HPDE6-E6E7 (cell line): ENCODE results near the gene IGFBP6.
A peak's percentile ranks its signal among the peaks of the same experiment; 100 is the strongest.

ENCODE experiments used
- DNase-seq: peaks from one replicate; pipeline ENCODE4 v3.0.0; 2011; ENCODE audit warnings: missing footprints; ENCODE audit errors: extremely low spot score

IGFBP6 gene

GRCh38 chr12:53059434-53060063 is 37.9 kb upstream of the IGFBP6 start:
- no peak for DNase-seq

GRCh38 chr12:53060064-53060720 is 37.3 kb upstream of the IGFBP6 start:
- no peak for DNase-seq

- DNase-seq, result no peak
Observed at GRCh38 chr12:53060721-53061276, 36.7 kb upstream of the IGFBP6 start.

- no peak for DNase-seq
Observed at GRCh38 chr12:53061404-53062010, 36.0 kb upstream of the IGFBP6 start.

GRCh38 chr12:53062011-53062961 is 35.2 kb upstream of the IGFBP6 start:
- no peak for DNase-seq

GRCh38 chr12:53062977-53063707 is 34.3 kb upstream of the IGFBP6 start:
- DNase-seq, result no peak

GRCh38 chr12:53063708-53064612 is 33.5 kb upstream of the IGFBP6 start:
- DNase-seq, result no peak

- no peak for DNase-seq
Observed at GRCh38 chr12:53064613-53065436, 32.6 kb upstream of the IGFBP6 start.

GRCh38 chr12:53065470-53065869 is 32.0 kb upstream of the IGFBP6 start:
- DNase-seq, result no peak

GRCh38 chr12:53065975-53066931 is 31.2 kb upstream of the IGFBP6 start:
- peak; percentile 85 for DNase-seq

GRCh38 chr12:53067074-53067992 is 30.1 kb upstream of the IGFBP6 start:
- DNase-seq, result no peak

GRCh38 chr12:53067993-53068770 is 29.3 kb upstream of the IGFBP6 start:
- no peak for DNase-seq

GRCh38 chr12:53068811-53069585 is 28.5 kb upstream of the IGFBP6 start:
- no peak for DNase-seq

GRCh38 chr12:53069621-53070410 is 27.7 kb upstream of the IGFBP6 start:
- DNase-seq, result no peak
